Liver (tissue), 9 donors: ENCODE measurements around the gene NYAP2. TPM values are rescaled to one million over a fixed set of nuclear protein-coding genes. Genes with fewer than 3 reads are reported as not detected.

ENCODE experiments used
- DNase-seq: peaks from one replicate; pipeline ENCODE4 v3.0.0-alpha.2; 2017; ENCODE audit warnings: low spot score
- H3K27ac ChIP-seq, 2 donors: one replicate each; pipeline ENCODE4 v1.7.0; 2013; ENCODE audit warnings: inconsistent platforms in 2 of 2, low read length in 2 of 2, control low read depth in 1 of 2, low read depth in 1 of 2, mild to moderate bottlenecking in 1 of 2
- H3K27me3 ChIP-seq, 4 donors: one replicate each; pipeline versions ENCODE4 v1.6.1 to v1.7.0; 2013; ENCODE audit warnings: low read length in 3 of 4, inconsistent platforms in 1 of 4, mild to moderate bottlenecking in 1 of 4, moderate library complexity in 1 of 4; ENCODE audit not compliant: control insufficient read depth in 4 of 4, insufficient read depth in 4 of 4
- H3K36me3 ChIP-seq, 4 donors: one replicate each; pipeline versions ENCODE4 v1.6.1 to v1.7.0; 2013; ENCODE audit warnings: low read length in 3 of 4, mild to moderate bottlenecking in 3 of 4, low read depth in 1 of 4, moderate library complexity in 1 of 4; ENCODE audit not compliant: control insufficient read depth in 4 of 4, insufficient read depth in 3 of 4
- H3K4me1 ChIP-seq, 4 donors: one replicate each; pipeline versions ENCODE4 v1.6.1 to v1.7.0; 2013; ENCODE audit warnings: low read length in 3 of 4, mild to moderate bottlenecking in 3 of 4, moderate library complexity in 1 of 4; ENCODE audit not compliant: control insufficient read depth in 4 of 4, insufficient read depth in 4 of 4
- H3K4me3 ChIP-seq, 3 donors: one replicate each; pipeline versions ENCODE4 v1.6.1 to v1.7.0; 2013; ENCODE audit warnings: low read length in 3 of 3, control low read depth in 1 of 3, low read depth in 1 of 3, mild to moderate bottlenecking in 1 of 3
- H3K9ac ChIP-seq, 2 donors: one replicate each; pipeline ENCODE4 v1.7.0; 2013; ENCODE audit warnings: low read length in 2 of 2, mild to moderate bottlenecking in 2 of 2, moderate library complexity in 2 of 2, control low read depth in 1 of 2, low read depth in 1 of 2
- H3K9me3 ChIP-seq, 4 donors: one replicate each; pipeline versions ENCODE4 v1.6.1 to v1.7.0; 2013; ENCODE audit warnings: low read length in 3 of 4; ENCODE audit not compliant: control insufficient read depth in 4 of 4
- ATF3 ChIP-seq: IDR thresholded peaks from 2 replicates; pipeline ENCODE4 v1.6.1; 2016; ENCODE audit warnings: antibody characterized with exemption
- EGR1 ChIP-seq, 2 donors: IDR thresholded peaks; 2 replicates each; pipeline ENCODE4 v1.6.1; 2016 to 2018; ENCODE audit warnings: antibody characterized with exemption in 2 of 2, low read depth in 2 of 2
- FOXA1 ChIP-seq: IDR thresholded peaks from 2 replicates; pipeline ENCODE4 v1.6.1; 2016; ENCODE audit warnings: antibody characterized with exemption
- FOXA2 ChIP-seq: IDR thresholded peaks from 2 replicates; pipeline ENCODE4 v1.6.1; 2016; ENCODE audit warnings: antibody characterized with exemption
- GABPA ChIP-seq, 2 donors: IDR thresholded peaks in 1 of 2; conservative IDR thresholded peaks in 1 of 2; 2 replicates each; pipeline ENCODE4 v1.6.1; 2016; ENCODE audit warnings: antibody characterized with exemption in 2 of 2, mild to moderate bottlenecking in 1 of 2, moderate library complexity in 1 of 2
- HNF4G ChIP-seq: IDR thresholded peaks from 2 replicates; pipeline ENCODE4 v1.6.1; 2016; ENCODE audit warnings: antibody characterized with exemption
- JUND ChIP-seq, 2 donors: IDR thresholded peaks; 2 replicates each; pipeline ENCODE4 v1.6.1; 2016; ENCODE audit warnings: antibody characterized with exemption in 2 of 2
- MAX ChIP-seq: IDR thresholded peaks from 2 replicates; pipeline ENCODE4 v1.6.1; 2016; ENCODE audit warnings: antibody characterized with exemption
- REST ChIP-seq: IDR thresholded peaks from 2 replicates; pipeline ENCODE4 v1.6.1; 2016; ENCODE audit warnings: antibody characterized with exemption, mild to moderate bottlenecking
- SP1 ChIP-seq: IDR thresholded peaks from 2 replicates; pipeline ENCODE4 v1.6.1; 2018; ENCODE audit warnings: antibody characterized with exemption, mild to moderate bottlenecking
- YY1 ChIP-seq: IDR thresholded peaks from 2 replicates; pipeline ENCODE4 v1.6.1; 2016; ENCODE audit warnings: antibody characterized with exemption, mild to moderate bottlenecking
- ZBTB33 ChIP-seq: IDR thresholded peaks from 2 replicates; pipeline ENCODE4 v1.6.1; 2016; ENCODE audit warnings: antibody characterized with exemption
- WGBS: extraction: QIAGEN DNeasy Blood & Tissue Kit; methylation state at CpG from one replicate; pipeline ENCODE4 v1.1.7; 2013; 5-methylcytosine and 5-hydroxymethylcytosine counted together
- polyA plus RNA-seq, 2 donors: library from polyadenylated mRNA; stranded (reverse) in 1 of 2; unstranded in 1 of 2; fragments of 200-250 nt in 1 of 2; fragments of >200 nt in 1 of 2; fragmentation: Nextera tagmentation in 1 of 2; extraction: Ambion mirVana in 1 of 2; gene quantifications; one replicate each; pipeline versions ENCODE4 v1.2.1 to v1.2.3, GENCODE V29; 2013 to 2015
- total RNA-seq, 2 donors: library from RNA; depleted of rRNA; stranded (reverse); fragments of >200 nt; gene quantifications; one replicate each; pipeline ENCODE4 v1.2.3, GENCODE V29; 2014
- donor health status: healthy.
- donor health status: healthy.
- donor health status: healthy.
- donor health status: healthy.
- donor health status: healthy.

The NYAP2 gene
- total and polyA plus RNA-seq, 4 donors, result not detected

GRCh38 chr2:225429717-225430116 is 30.2 kb downstream of the NYAP2 start (continued):
- TF ChIP-seq MAX (no peak), ZBTB33 (no peak)

GRCh38 chr2:225431105-225431863 is 31.8 kb downstream of the NYAP2 start:
- WGBS, result 69% methylated on average over 5 of the region's 5 CpGs
- H3K9ac ChIP-seq, result no peak overlapping the region
- no peak for DNase-seq

More at GRCh38 chr2:225431105-225431863, 31.8 kb downstream of the NYAP2 start:
- Histone ChIP-seq H3K4me3 (no peak overlapping the region), H3K9me3 (no peaks in the 10 kb centered on the region), H3K27me3 (no peaks in the 10 kb centered on the region), H3K27ac (no peak overlapping the region), H3K36me3 (no peaks in the 10 kb centered on the region), H3K4me1 (no peaks in the 10 kb centered on the region)
- TF ChIP-seq ZBTB33, result no peak
- no peak for TF ChIP-seq EGR1 (IDR thresholded peaks at IDR 0.05; ENCODE audit: low read depth in 2 of 2)
- TF ChIP-seq ATF3, result no peak
- no peak for TF ChIP-seq FOXA2
- no peak for TF ChIP-seq FOXA1
- TF ChIP-seq REST, result no peak
- no peak for TF ChIP-seq MAX
- TF ChIP-seq GABPA (IDR thresholded peaks at IDR 0.05 in 1 of 2, conservative IDR thresholded peaks at IDR 0.05 in 1 of 2), result no peak
- no peak for TF ChIP-seq SP1
- no peak for TF ChIP-seq YY1
- no peak for TF ChIP-seq HNF4G
- TF ChIP-seq JUND (IDR thresholded peaks at IDR 0.05), result no peak
